GM23338 (cell line): ENCODE results near the gene MGAT2. TPM values are rescaled to one million over a fixed set of nuclear protein-coding genes. Genes with fewer than 3 reads are reported as not detected.

ENCODE experiments used
- ATAC-seq: fragments of 200-7000 bp; cut with Tn5 transposase; 3 replicates; pipeline ENCODE4 v1.9.1; 2020
- DNase-seq: peaks from one replicate; pipeline ENCODE4 v3.0.0-alpha.2; 2015; ENCODE audit warnings: low spot score
- H2AFZ ChIP-seq: fragments of 200-600 bp; sonication (generic); 2 replicates; pipeline ENCODE4 v1.8.0; 2016; ENCODE audit warnings: antibody characterized with exemption, mild to moderate bottlenecking, moderate library complexity
- H3F3A ChIP-seq: fragments of 200-600 bp; sonication (generic); replicated peaks from 2 replicates; pipeline ENCODE4 v1.8.0; 2017; ENCODE audit warnings: antibody characterized with exemption, mixed run types, low read depth
- H3K27ac ChIP-seq: fragments of 200-600 bp; sonication (generic); 2 replicates; pipeline ENCODE4 v1.6.1; 2016; ENCODE audit warnings: low read depth
- H3K27me3 ChIP-seq: fragments of 200-600 bp; sonication (generic); 2 replicates; pipeline ENCODE4 v1.8.0; 2016; ENCODE audit warnings: mild to moderate bottlenecking, mixed run types, moderate library complexity; ENCODE audit not compliant: insufficient read depth
- H3K36me3 ChIP-seq: fragments of 200-600 bp; sonication (generic); 2 replicates; pipeline ENCODE4 v1.8.0; 2016; ENCODE audit warnings: mild to moderate bottlenecking; ENCODE audit not compliant: insufficient read depth
- H3K4me1 ChIP-seq: fragments of 200-600 bp; sonication (generic); 2 replicates; pipeline ENCODE4 v1.8.0; 2016; ENCODE audit warnings: mild to moderate bottlenecking, moderate library complexity; ENCODE audit not compliant: insufficient read depth
- H3K4me2 ChIP-seq: fragments of 200-600 bp; sonication (generic); 2 replicates; pipeline ENCODE4 v1.7.1; 2017; ENCODE audit warnings: mixed run types
- H3K4me3 ChIP-seq: fragments of 200-600 bp; sonication (generic); 2 replicates; pipeline ENCODE4 v1.6.1; 2016; ENCODE audit warnings: mixed run types
- H3K79me2 ChIP-seq: fragments of 200-600 bp; sonication (generic); replicated peaks from 2 replicates; pipeline ENCODE4 v1.8.0; 2017; ENCODE audit warnings: mild to moderate bottlenecking; ENCODE audit not compliant: insufficient read depth
- H3K9me2 ChIP-seq: fragments of 200-600 bp; sonication (generic); 2 replicates; pipeline ENCODE4 v1.8.0; 2017; ENCODE audit not compliant: insufficient read depth
- H4K20me1 ChIP-seq: fragments of 200-600 bp; sonication (generic); replicated peaks from 2 replicates; pipeline ENCODE4 v1.8.0; 2017; ENCODE audit warnings: mild to moderate bottlenecking; ENCODE audit not compliant: insufficient read depth
- H3K27ac Mint-ChIP-seq: 2 replicates; pipeline ENCODE4 v1.8.0; 2020; ENCODE audit warnings: inconsistent platforms, mild to moderate bottlenecking, moderate library complexity, mixed read lengths
- H3K27me3 Mint-ChIP-seq: 3 replicates; pipeline ENCODE4 v1.8.0; 2022; ENCODE audit warnings: low read depth, mild to moderate bottlenecking, moderate library complexity, mixed read lengths, inconsistent platforms; ENCODE audit not compliant: insufficient read depth, poor library complexity
- H3K36me3 Mint-ChIP-seq: 3 replicates; pipeline ENCODE4 v1.8.0; 2021; ENCODE audit warnings: low read depth, mild to moderate bottlenecking, inconsistent platforms, moderate library complexity, mixed read lengths
- H3K4me1 Mint-ChIP-seq: 3 replicates; pipeline ENCODE4 v1.8.0; 2020; ENCODE audit warnings: mild to moderate bottlenecking, inconsistent platforms, mixed read lengths
- H3K4me3 Mint-ChIP-seq: 3 replicates; pipeline ENCODE4 v1.8.0; 2021; ENCODE audit warnings: moderate library complexity, mild to moderate bottlenecking, inconsistent platforms, mixed read lengths
- H3K9me3 Mint-ChIP-seq: 3 replicates; pipeline ENCODE4 v1.8.0; 2020; ENCODE audit warnings: moderate library complexity, mild to moderate bottlenecking, inconsistent platforms, mixed read lengths
- CREB1 ChIP-seq: fragments of 250-450 bp; sonication (Bioruptor Pico); IDR thresholded peaks from 2 replicates; pipeline ENCODE4 v1.5.0; 2020; ENCODE audit warnings: low read depth, mild to moderate bottlenecking, moderate library complexity
- CTCF ChIP-seq, 2 experiments: fragments of 200-600 bp in 1 of 2; sonication (generic) in 1 of 2; conservative IDR thresholded peaks; 2 replicates each; pipeline versions ENCODE4 v1.5.1 to v1.6.1; 2016 to 2017; ENCODE audit warnings: antibody characterized with exemption in 2 of 2, low read depth in 2 of 2, mild to moderate bottlenecking in 2 of 2, moderate library complexity in 1 of 2
- ETS1 ChIP-seq: IDR thresholded peaks from 2 replicates; pipeline ENCODE4 v1.6.1; 2016; ENCODE audit warnings: antibody characterized with exemption
- JUNB ChIP-seq: IDR thresholded peaks from one replicate; pipeline ENCODE4 v1.6.1; 2016; ENCODE audit warnings: antibody characterized with exemption; ENCODE audit not compliant: unreplicated experiment
- POLR2AphosphoS5 ChIP-seq: IDR thresholded peaks from 2 replicates; pipeline ENCODE4 v1.6.1; 2016; ENCODE audit warnings: antibody characterized with exemption, low read depth
- STAT1 ChIP-seq: IDR thresholded peaks from one replicate; pipeline ENCODE4 v1.6.1; 2016; ENCODE audit warnings: antibody characterized with exemption; ENCODE audit not compliant: unreplicated experiment
- ZNF462 ChIP-seq: fragments of 250-450 bp; sonication (Bioruptor Pico); IDR thresholded peaks from 2 replicates; pipeline ENCODE4 v1.5.0; 2020; ENCODE audit warnings: mild to moderate bottlenecking, moderate library complexity
- polyA plus RNA-seq: library from polyadenylated mRNA; unstranded; fragments of >200 nt; fragmentation: Nextera tagmentation; extraction: Ambion mirVana; gene quantifications from 2 replicates; pipeline ENCODE4 v1.2.1, GENCODE V29; 2016
- total RNA-seq: library from RNA; depleted of rRNA; stranded (reverse); fragments of >200 nt; shearing (Covaris generic); gene quantifications from 2 replicates; pipeline ENCODE4 v1.2.3, GENCODE V29; 2014

The MGAT2 gene
- total and polyA plus RNA-seq, 2 experiments from 2014 or later: 10.1 to 31.6 TPM

GRCh38 chr14:49633640-49634546 lies 13.3 kb downstream of the MGAT2 start:
- Histone ChIP-seq H3K9me2 (no peaks in the 10 kb centered on the region), H3K4me3 (peak overlapping the region; percentile 98), H3K79me2 (peaks cover 90% of the 10 kb centered on the region), H3K4me1 (peaks cover 21% of the 10 kb centered on the region), H3F3A (peaks cover 14% of the 10 kb centered on the region), H2AFZ (peak overlapping the region; percentile 89), H3K4me2 (peak overlapping the region; percentile 90), H3K27me3 (no peaks in the 10 kb centered on the region), H4K20me1 (peaks cover 37% of the 10 kb centered on the region), H3K27ac (peak overlapping the region; percentile 98), H3K36me3 (peaks cover 16% of the 10 kb centered on the region; the same call in 1 of the 2 replicates)
- Mint-ChIP-seq H3K27me3 (peaks cover 12% of the 10 kb centered on the region), H3K9me3 (peaks cover 7% of the 10 kb centered on the region; the same call in 2 of the 3 replicates), H3K27ac (peak overlapping the region; percentile 99), H3K4me1 (peaks cover 23% of the 10 kb centered on the region), H3K36me3 (peaks cover 72% of the 10 kb centered on the region), H3K4me3 (peak overlapping the region; percentile 100)
- DNase-seq (peak; percentile 97), ATAC-seq (peak; percentile 88)
- TF ChIP-seq ETS1: peak; percentile 51; the same call in 1 of the 2 replicates
- peak; percentile 71 to 94 for TF ChIP-seq CTCF (conservative IDR thresholded peaks at IDR 0.05; ENCODE audit: low read depth in 2 of 2)
- TF ChIP-seq POLR2AphosphoS5: peak; percentile 81
- no peak for TF ChIP-seq STAT1
- TF ChIP-seq JUNB: no peak
- peak; percentile 7; the same call in 1 of the 2 replicates for TF ChIP-seq CREB1
- no peak for TF ChIP-seq ZNF462 (CRISPR knock-in tag)
